Activated CD8-positive, alpha-beta T cell treated with anti-CD3 and anti-CD28 coated beads, Interleukin-2, amount 10 ng/mL, durations not matched to agents 7 days and 5 days (primary cell): ENCODE measurements around the gene LTC4S. TPM values are rescaled to one million over a fixed set of nuclear protein-coding genes. Genes with fewer than 3 reads are reported as not detected.
A peak's percentile ranks its signal among the peaks of the same experiment; 100 is the strongest.

Experiments
- ATAC-seq: fragments of 150-1000 bp; cut with Tn5 transposase; one replicate; pipeline ENCODE4 v1.10.0; 2021; ENCODE audit warnings: moderate library complexity
- CTCF ChIA-PET: fragments of 350-600 bp; sonication (Branson Sonifier 250); formaldehyde crosslinking; loops from one replicate; lab custom pipeline; 2021; ENCODE audit warnings: antibody characterized with exemption; lab: Charles Lee
- POLR2A ChIA-PET: fragments of 350-600 bp; sonication (Branson Sonifier 250); formaldehyde crosslinking; loops from one replicate; lab custom pipeline; 2021; ENCODE audit warnings: antibody characterized with exemption; lab: Charles Lee
- DNase-seq: peaks from one replicate; pipeline ENCODE4 v3.0.0-alpha.2; 2020
- H3K27ac Mint-ChIP-seq: one replicate; pipeline ENCODE4 v1.8.0; 2021; ENCODE audit warnings: mild to moderate bottlenecking, mixed read lengths
- H3K27me3 Mint-ChIP-seq: one replicate; pipeline ENCODE4 v1.8.0; 2021; ENCODE audit warnings: low read depth, mixed read lengths
- H3K36me3 Mint-ChIP-seq: one replicate; pipeline ENCODE4 v1.8.0; 2021; ENCODE audit warnings: low read depth, mixed read lengths
- H3K4me1 Mint-ChIP-seq: one replicate; pipeline ENCODE4 v1.8.0; 2021; ENCODE audit warnings: low read depth, mixed read lengths
- H3K4me3 Mint-ChIP-seq: one replicate; pipeline ENCODE4 v1.8.0; 2021; ENCODE audit warnings: mild to moderate bottlenecking, mixed read lengths
- H3K9me3 Mint-ChIP-seq: one replicate; pipeline ENCODE4 v1.8.0; 2022; ENCODE audit warnings: mixed read lengths; ENCODE audit not compliant: insufficient read depth
- total RNA-seq, 2 experiments: library from RNA; stranded (reverse); gene quantifications; one replicate each; pipeline ENCODE4 v1.2.3, GENCODE V29; 2021

Gene LTC4S
- total RNA-seq, 2 experiments from 2014 or later: 3.7 to 3.8 TPM

GRCh38 chr5:179815491-179816249 is 21.9 kb downstream of the LTC4S start:
- H3K9me3 Mint-ChIP-seq: no peaks in the 10 kb centered on the region
- no peak overlapping the region for H3K4me3 Mint-ChIP-seq
- DNase-seq (no peak), ATAC-seq (no peak)
- no peaks in the 10 kb centered on the region for H3K27me3 Mint-ChIP-seq
- CTCF ChIA-PET: interaction anchor here (0.6 to 0.7 kb wide), 2 partner anchors 9 to 20 kb away, joined by 3 read pairs; no protein-coding TSS in a partner anchor
- POLR2A ChIA-PET: no interaction called here
- no peak overlapping the region for H3K27ac Mint-ChIP-seq
- peaks cover 33% of the 10 kb centered on the region for H3K4me1 Mint-ChIP-seq
- peaks cover 23% of the 10 kb centered on the region for H3K36me3 Mint-ChIP-seq

GRCh38 chr5:179816401-179816795 is 22.6 kb downstream of the LTC4S start:
- no peaks in the 10 kb centered on the region for H3K9me3 Mint-ChIP-seq
- no peak overlapping the region for H3K27ac Mint-ChIP-seq
- no peak overlapping the region for H3K4me3 Mint-ChIP-seq
- CTCF ChIA-PET: no interaction called here
- peaks cover 20% of the 10 kb centered on the region for H3K36me3 Mint-ChIP-seq
- no peaks in the 10 kb centered on the region for H3K27me3 Mint-ChIP-seq
- no peak for ATAC-seq
- POLR2A ChIA-PET: interaction anchor here (0.6 kb wide), 1 partner anchor 7 kb away, joined by 3 read pairs; no protein-coding TSS in a partner anchor
- DNase-seq: no peak
- peaks cover 33% of the 10 kb centered on the region for H3K4me1 Mint-ChIP-seq

DNA sequence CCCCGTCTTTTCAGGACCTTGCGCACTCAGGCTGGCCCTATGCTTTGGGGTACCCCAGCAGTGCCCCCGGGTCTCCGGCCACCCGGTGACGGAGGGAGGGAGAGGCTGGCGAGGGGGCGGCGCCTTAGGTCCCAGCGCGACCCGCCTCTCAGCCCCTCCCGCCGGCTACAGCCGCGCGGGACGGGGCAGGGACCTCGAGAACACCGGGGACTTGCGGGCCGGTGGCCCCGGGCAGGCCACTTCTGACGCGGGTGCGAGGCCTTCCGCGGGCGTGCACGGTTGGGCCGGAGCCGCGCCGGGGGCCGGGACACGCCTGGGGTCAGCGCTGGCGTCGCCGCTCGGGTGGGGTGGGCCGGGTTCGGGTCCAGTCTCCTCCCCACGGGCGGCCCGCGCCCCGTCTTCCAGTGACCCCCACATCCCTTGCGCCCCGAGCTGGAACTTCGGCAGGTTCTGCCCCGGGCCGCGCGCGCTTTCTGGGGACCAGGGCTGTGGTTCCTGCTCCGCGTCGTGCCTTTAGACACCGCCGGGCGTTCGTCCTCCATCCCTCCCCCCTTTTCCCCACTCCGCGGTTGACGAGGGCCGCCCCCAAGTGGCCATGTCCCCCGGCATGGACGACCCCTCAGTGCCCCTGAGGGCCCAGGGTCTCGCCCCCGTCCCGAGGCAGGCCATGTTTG is 23.1 kb downstream of the LTC4S start:
- no peak for ATAC-seq
- H3K36me3 Mint-ChIP-seq: peaks cover 18% of the 10 kb centered on the region
- POLR2A ChIA-PET: interaction anchor here (0.6 kb wide), 2 partner anchors 8 to 84 kb away, joined by 3 read pairs; partner anchors contain the start of gene MAML1
- H3K4me1 Mint-ChIP-seq: peaks cover 36% of the 10 kb centered on the region
- H3K27ac Mint-ChIP-seq: no peak overlapping the region
- H3K9me3 Mint-ChIP-seq: no peaks in the 10 kb centered on the region
- no peak for DNase-seq
- CTCF ChIA-PET: no interaction called here
- H3K4me3 Mint-ChIP-seq: no peak overlapping the region
- no peaks in the 10 kb centered on the region for H3K27me3 Mint-ChIP-seq

DNA sequence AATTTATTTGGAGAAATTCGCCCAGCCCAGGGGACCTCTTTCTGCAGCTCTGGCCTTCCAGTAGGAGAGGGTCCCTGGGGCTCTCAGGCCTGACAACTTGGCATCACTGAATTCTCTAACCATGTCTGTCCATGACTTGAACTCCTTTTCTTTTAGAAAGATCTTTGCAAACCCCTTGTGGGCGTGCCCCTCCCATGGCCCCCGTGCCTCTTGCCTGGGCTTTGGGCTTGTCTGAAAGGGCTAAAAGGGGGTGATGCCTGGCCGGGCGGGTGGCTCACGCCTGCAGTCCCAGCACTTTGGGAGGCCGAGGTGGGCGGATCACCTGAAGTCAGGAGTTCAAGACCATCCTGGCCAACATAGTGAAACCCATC is 23.7 kb downstream of the LTC4S start:
- H3K4me3 Mint-ChIP-seq: peak overlapping the region; percentile 15
- H3K27me3 Mint-ChIP-seq: no peaks in the 10 kb centered on the region
- peaks cover 22% of the 10 kb centered on the region for H3K36me3 Mint-ChIP-seq
- H3K4me1 Mint-ChIP-seq: peaks cover 41% of the 10 kb centered on the region
- no peak overlapping the region for H3K27ac Mint-ChIP-seq
- no peak for ATAC-seq
- H3K9me3 Mint-ChIP-seq: no peaks in the 10 kb centered on the region
- CTCF ChIA-PET: interaction anchor here (0.8 kb wide), 1 partner anchor 9 kb away, joined by 3 read pairs; no protein-coding TSS in a partner anchor
- DNase-seq: no peak
- POLR2A ChIA-PET: interaction anchor here (0.6 kb wide), 1 partner anchor 85 kb away, joined by 3 read pairs; the partner anchor contains the start of gene MAML1

- CTCF ChIA-PET: interaction anchor here (0.8 to 3.0 kb wide), 2 partner anchors 9 to 23 kb away, joined by 3 to 13 read pairs; partner anchors contain the start of gene LTC4S
- POLR2A ChIA-PET: interaction anchor here (0.7 kb wide), 1 partner anchor 12 kb away, joined by 4 read pairs; no protein-coding TSS in a partner anchor
- H3K27me3 Mint-ChIP-seq: no peaks in the 10 kb centered on the region
These were observed 24.3 kb downstream of the LTC4S start for GRCh38 chr5:179817890-179818745.

GRCh38 chr5:179818746-179819295 is 25.0 kb downstream of the LTC4S start:
- H3K4me3 Mint-ChIP-seq: peak overlapping the region; percentile 74
- CTCF ChIA-PET: interaction anchor here (2.2 to 3.0 kb wide), 2 partner anchors 17 to 24 kb away, joined by 13 to 18 read pairs; partner anchors contain the start of gene LTC4S
- H3K36me3 Mint-ChIP-seq: peaks cover 27% of the 10 kb centered on the region
- peaks cover 51% of the 10 kb centered on the region for H3K4me1 Mint-ChIP-seq
- peak; percentile 89 for DNase-seq
- H3K27me3 Mint-ChIP-seq: no peaks in the 10 kb centered on the region
- H3K27ac Mint-ChIP-seq: peak overlapping the region; percentile 86
- no peaks in the 10 kb centered on the region for H3K9me3 Mint-ChIP-seq
- ATAC-seq: peak; percentile 43
- POLR2A ChIA-PET: interaction anchor here (0.7 to 3.6 kb wide), 6 partner anchors 13 to 196 kb away, joined by 3 to 29 read pairs (median 9); partner anchors contain the start of genes CANX and HNRNPH1

More at GRCh38 chr5:179817890-179818745, 24.3 kb downstream of the LTC4S start:
- Mint-ChIP-seq H3K36me3 (peaks cover 22% of the 10 kb centered on the region), H3K4me3 (peak overlapping the region; percentile 74), H3K9me3 (no peaks in the 10 kb centered on the region), H3K4me1 (peaks cover 47% of the 10 kb centered on the region), H3K27ac (peak overlapping the region; percentile 86)
- no peak for ATAC-seq
- no peak for DNase-seq

GRCh38 chr5:179819296-179820126 is 25.7 kb downstream of the LTC4S start:
- POLR2A ChIA-PET: interaction anchor here (0.9 to 3.6 kb wide), 12 partner anchors 8 to 196 kb away, joined by 3 to 29 read pairs (median 6); partner anchors contain the start of genes CANX, HNRNPH1 and MRNIP
- ATAC-seq (peak; percentile 1), DNase-seq (peak; percentile 48)
- peak overlapping the region; percentile 67 for H3K4me3 Mint-ChIP-seq
- peak overlapping the region; percentile 86 for H3K27ac Mint-ChIP-seq
- peaks cover 30% of the 10 kb centered on the region for H3K36me3 Mint-ChIP-seq
- H3K9me3 Mint-ChIP-seq: no peaks in the 10 kb centered on the region
- H3K4me1 Mint-ChIP-seq: peaks cover 54% of the 10 kb centered on the region
- CTCF ChIA-PET: interaction anchor here (1.0 to 3.0 kb wide), 3 partner anchors 17 to 24 kb away, joined by 3 to 18 read pairs (median 13); partner anchors contain the start of gene LTC4S
- no peaks in the 10 kb centered on the region for H3K27me3 Mint-ChIP-seq

DNA sequence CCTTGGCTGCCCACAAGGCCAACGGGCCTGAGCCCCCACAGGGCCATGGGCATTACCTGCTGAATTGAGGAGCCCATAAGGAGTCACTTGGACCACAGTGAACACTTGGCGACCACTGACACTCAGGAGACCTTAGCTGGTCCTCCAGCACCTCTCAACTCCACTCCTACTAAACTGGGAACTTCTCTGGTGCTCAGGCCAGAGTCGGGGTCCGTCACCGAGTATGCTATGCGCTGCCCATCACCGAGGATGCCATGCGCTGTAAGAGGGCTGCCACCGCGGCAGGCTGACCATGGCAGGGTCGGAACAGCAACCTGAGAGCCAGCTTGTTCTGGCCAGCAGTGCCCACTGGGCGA is 26.3 kb downstream of the LTC4S start:
- H3K4me1 Mint-ChIP-seq: peaks cover 59% of the 10 kb centered on the region
- H3K4me3 Mint-ChIP-seq: peak overlapping the region; percentile 67
- peaks cover 36% of the 10 kb centered on the region for H3K36me3 Mint-ChIP-seq
- ATAC-seq: no peak
- H3K27me3 Mint-ChIP-seq: no peaks in the 10 kb centered on the region
- ChIA-PET POLR2A (interaction anchor here (0.9 to 3.6 kb wide), 12 partner anchors 9 to 197 kb away, joined by 3 to 29 read pairs (median 6); partner anchors contain the start of genes CANX, HNRNPH1 and MRNIP), CTCF (interaction anchor here (0.7 to 3.0 kb wide), 4 partner anchors 16 to 57 kb away, joined by 3 to 18 read pairs (median 8); partner anchors contain the start of gene LTC4S)
- H3K9me3 Mint-ChIP-seq: no peaks in the 10 kb centered on the region
- no peak for DNase-seq
- H3K27ac Mint-ChIP-seq: peak overlapping the region; percentile 86

GRCh38 chr5:179820483-179821297 is 26.9 kb downstream of the LTC4S start, which contains the start of gene SQSTM1:
Gene SQSTM1, plus strand, starts transcription at chr5:179820905. Its CDS starts 32 bp downstream, at chr5:179820937.
- no peaks in the 10 kb centered on the region for H3K27me3 Mint-ChIP-seq
- DNase-seq (peak; percentile 80), ATAC-seq (peak; percentile 52)
- CTCF ChIA-PET: interaction anchor here (0.7 to 3.0 kb wide), 3 partner anchors 19 to 57 kb away, joined by 3 to 18 read pairs (median 13); partner anchors contain the start of gene LTC4S
- POLR2A ChIA-PET: interaction anchor here (0.6 to 3.6 kb wide), 13 partner anchors 9 to 198 kb away, joined by 3 to 29 read pairs (median 6); partner anchors contain the start of genes HNRNPH1 and MRNIP
- peak within 1 kb of the TSS; percentile 91 for H3K4me3 Mint-ChIP-seq
- H3K36me3 Mint-ChIP-seq: peaks cover 40% of the 10 kb centered on the region
- H3K9me3 Mint-ChIP-seq: no peaks in the 10 kb centered on the region
- peaks cover 57% of the 10 kb centered on the region for H3K4me1 Mint-ChIP-seq
- H3K27ac Mint-ChIP-seq: peak within 1 kb of the TSS; percentile 97
